Measurements from ENCODE around the gene TLR10. TPM values are rescaled to one million over a fixed set of nuclear protein-coding genes. Genes with fewer than 3 reads are reported as not detected.

Gene TLR10
- polyA plus RNA-seq, 1 of the 3 experiments (the other 2 are of a cell fraction), result not detected

DNA sequence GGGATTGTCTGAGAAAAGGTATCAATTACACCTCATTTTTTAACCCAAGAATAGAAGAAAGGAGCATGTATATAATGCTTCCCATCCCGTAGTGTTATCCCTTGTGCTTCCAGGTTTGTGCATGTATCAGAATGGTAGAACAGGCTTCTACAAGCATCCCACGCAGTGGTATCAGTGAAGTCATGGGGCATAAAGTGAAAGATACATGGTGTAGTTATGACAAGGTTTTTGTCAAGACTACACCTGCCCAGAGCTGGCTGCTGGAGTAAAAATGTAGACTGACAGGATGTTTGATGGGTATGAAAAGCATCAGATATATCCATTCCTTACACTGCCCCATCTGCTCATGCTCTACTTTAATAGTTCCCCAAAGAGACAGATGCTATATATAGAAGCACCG is 12.3 kb upstream of the TLR10 start:
- Histone ChIP-seq H3K27ac (ENCODE audit: low read depth in 2 of 2, low read length in 1 of 2) (no peak overlapping the region), H3K9me3 (no peaks in the 10 kb centered on the region), H3K36me3 (replicated peaks in 1 of 2; ENCODE audit: control insufficient read depth in 1 of 2, insufficient read depth in 2 of 2, low read length in 1 of 2) (no peaks in the 10 kb centered on the region), H3K9ac (no peak overlapping the region), H3K79me2 (ENCODE audit: insufficient read depth) (no peaks in the 10 kb centered on the region), H3K4me2 (no peak overlapping the region), H2AFZ (ENCODE audit: low read depth) (no peak overlapping the region), H3K4me1 (ENCODE audit: control insufficient read depth in 1 of 2, insufficient read depth in 2 of 2, low read depth in 1 of 2, low read length in 1 of 2) (no peaks in the 10 kb centered on the region), H3K4me3 (ENCODE audit: low read depth in 2 of 2, low read length in 1 of 2) (no peak overlapping the region), H4K20me1 (ENCODE audit: insufficient read depth) (no peaks in the 10 kb centered on the region), H3K27me3 (ENCODE audit: insufficient read depth) (no peaks in the 10 kb centered on the region; the same call in 1 of the 2 replicates), H3F3A (replicated peaks; ENCODE audit: insufficient read depth) (no peaks in the 10 kb centered on the region), H3K9me2 (no peaks in the 10 kb centered on the region)
- ChIA-PET POLR2A (no interaction called here), CTCF (interaction anchor here (1.0 to 2.5 kb wide), 5 partner anchors 9 to 615 kb away, joined by 3 to 9 read pairs (median 5); partner anchors contain the start of genes TLR1 and TLR10)
- no peak for DNase-seq
- 50% methylated on average over 3 of the region's 3 CpGs for WGBS (ENCODE audit: low lambda C conversion rate)
- no peak for TF ChIP-seq MXI1 (IDR thresholded peaks at IDR 0.05; ENCODE audit: low read depth, low read length)
- TF ChIP-seq EP300 (IDR thresholded peaks at IDR 0.05; ENCODE audit: borderline replicate concordance in 1 of 2, low read depth in 1 of 2, low read length in 1 of 2), result no peak
- TF ChIP-seq SMC3 (IDR thresholded peaks at IDR 0.05; ENCODE audit: low read depth, low read length), result no peak
- TF ChIP-seq, protein P1, sequence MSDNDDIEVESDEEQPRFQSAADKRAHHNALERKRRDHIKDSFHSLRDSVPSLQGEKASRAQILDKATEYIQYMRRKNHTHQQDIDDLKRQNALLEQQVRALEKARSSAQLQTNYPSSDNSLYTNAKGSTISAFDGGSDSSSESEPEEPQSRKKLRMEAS (IDR thresholded peaks at IDR 0.05; ENCODE audit: low read depth), result no peak
- no peak for TF ChIP-seq NRF1 (IDR thresholded peaks at IDR 0.05; ENCODE audit: low read depth, low read length)
- no peak for TF ChIP-seq RAD21 (IDR thresholded peaks at IDR 0.05; ENCODE audit: low read length)
- TF ChIP-seq, protein P2, sequence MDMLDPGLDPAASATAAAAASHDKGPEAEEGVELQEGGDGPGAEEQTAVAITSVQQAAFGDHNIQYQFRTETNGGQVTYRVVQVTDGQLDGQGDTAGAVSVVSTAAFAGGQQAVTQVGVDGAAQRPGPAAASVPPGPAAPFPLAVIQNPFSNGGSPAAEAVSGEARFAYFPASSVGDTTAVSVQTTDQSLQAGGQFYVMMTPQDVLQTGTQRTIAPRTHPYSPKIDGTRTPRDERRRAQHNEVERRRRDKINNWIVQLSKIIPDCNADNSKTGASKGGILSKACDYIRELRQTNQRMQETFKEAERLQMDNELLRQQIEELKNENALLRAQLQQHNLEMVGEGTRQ (IDR thresholded peaks at IDR 0.05; ENCODE audit: borderline replicate concordance, low read depth, low read length), result no peak
- no peak for TF ChIP-seq RCOR1 (IDR thresholded peaks at IDR 0.05; ENCODE audit: low read length)
- no peak for TF ChIP-seq ELF1 (IDR thresholded peaks at IDR 0.05)
- no peak for TF ChIP-seq NFIC (IDR thresholded peaks at IDR 0.05; ENCODE audit: borderline replicate concordance)
- no peak for TF ChIP-seq RXRA (IDR thresholded peaks at IDR 0.05; ENCODE audit: borderline replicate concordance, low read depth)
- no peak for TF ChIP-seq FOSL2 (IDR thresholded peaks at IDR 0.05; ENCODE audit: borderline replicate concordance, low read depth)
- no peak for TF ChIP-seq MEF2A (IDR thresholded peaks at IDR 0.05; ENCODE audit: borderline replicate concordance, low read depth)

DNA sequence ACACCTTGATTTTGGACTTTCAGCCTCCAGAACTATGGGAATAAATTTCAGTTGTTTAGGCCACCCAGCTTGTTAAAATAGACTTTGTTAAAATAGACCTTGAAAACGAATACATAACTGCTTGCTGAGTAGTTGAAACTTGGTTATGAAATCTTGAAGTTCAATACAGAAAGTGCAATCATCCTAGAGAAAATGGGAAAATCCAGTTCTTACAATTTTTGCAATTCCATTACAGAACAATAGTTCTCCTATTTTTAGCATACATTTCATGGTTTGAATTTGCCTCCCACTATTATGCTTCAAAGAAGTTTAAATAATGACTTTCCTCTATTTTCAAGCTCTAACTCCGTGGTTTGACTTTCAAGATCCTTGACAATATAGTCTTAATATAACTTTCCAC is 11.3 kb upstream of the TLR10 start:
- H3K27ac ChIP-seq (ENCODE audit: low read depth in 2 of 2, low read length in 1 of 2), result no peak overlapping the region
- no peaks in the 10 kb centered on the region; the same call in 1 of the 2 replicates for H3K27me3 ChIP-seq (ENCODE audit: insufficient read depth)
- no peak for DNase-seq
- H3K4me1 ChIP-seq (ENCODE audit: control insufficient read depth in 1 of 2, insufficient read depth in 2 of 2, low read depth in 1 of 2, low read length in 1 of 2), result no peaks in the 10 kb centered on the region
- ChIA-PET POLR2A (no interaction called here), CTCF (interaction anchor here (1.0 to 2.1 kb wide), 5 partner anchors 10 to 614 kb away, joined by 3 to 7 read pairs (median 4); partner anchors contain the start of genes TLR1 and TLR10)
- H3K4me2 ChIP-seq, result no peak overlapping the region
- H3F3A ChIP-seq (replicated peaks; ENCODE audit: insufficient read depth), result no peaks in the 10 kb centered on the region
- H3K9ac ChIP-seq, result no peak overlapping the region
- TF ChIP-seq RXRA (IDR thresholded peaks at IDR 0.05; ENCODE audit: borderline replicate concordance, low read depth) (no peak), RCOR1 (IDR thresholded peaks at IDR 0.05; ENCODE audit: low read length) (no peak), POLR2AphosphoS5 (IDR thresholded peaks at IDR 0.05; ENCODE audit: low read depth, low read length) (no peak), FOXJ3 (CRISPR knock-in tag; IDR thresholded peaks at IDR 0.05) (no peak), FOSL2 (IDR thresholded peaks at IDR 0.05; ENCODE audit: borderline replicate concordance, low read depth) (no peak), RAD21 (IDR thresholded peaks at IDR 0.05; ENCODE audit: low read length) (no peak), SMC3 (IDR thresholded peaks at IDR 0.05; ENCODE audit: low read depth, low read length) (no peak), GATA2 (CRISPR knock-in tag; IDR thresholded peaks at IDR 0.05) (no peak), SIN3A (IDR thresholded peaks at IDR 0.05; ENCODE audit: borderline replicate concordance, low read depth, low read length) (no peak), CHD2 (IDR thresholded peaks at IDR 0.05; ENCODE audit: low read length, partially characterized antibody) (no peak), TEAD4 (IDR thresholded peaks at IDR 0.05; ENCODE audit: borderline replicate concordance, insufficient read depth) (no peak), GABPA (IDR thresholded peaks at IDR 0.05; ENCODE audit: low read depth) (no peak)
- no peaks in the 10 kb centered on the region for H3K79me2 ChIP-seq (ENCODE audit: insufficient read depth)
- no peaks in the 10 kb centered on the region for H4K20me1 ChIP-seq (ENCODE audit: insufficient read depth)
- WGBS (ENCODE audit: low lambda C conversion rate), result 3% methylated on average over 2 of the region's 2 CpGs
- H3K9me2 ChIP-seq, result no peaks in the 10 kb centered on the region
- H2AFZ ChIP-seq (ENCODE audit: low read depth), result no peak overlapping the region
- H3K36me3 ChIP-seq (replicated peaks in 1 of 2; ENCODE audit: control insufficient read depth in 1 of 2, insufficient read depth in 2 of 2, low read length in 1 of 2), result no peaks in the 10 kb centered on the region
- no peaks in the 10 kb centered on the region for H3K9me3 ChIP-seq
- no peak overlapping the region for H3K4me3 ChIP-seq (ENCODE audit: low read depth in 2 of 2, low read length in 1 of 2)

Data from SK-N-SH (cell line).